Measurements from ENCODE around the gene PPP2R1A.

PPP2R1A gene

DNA sequence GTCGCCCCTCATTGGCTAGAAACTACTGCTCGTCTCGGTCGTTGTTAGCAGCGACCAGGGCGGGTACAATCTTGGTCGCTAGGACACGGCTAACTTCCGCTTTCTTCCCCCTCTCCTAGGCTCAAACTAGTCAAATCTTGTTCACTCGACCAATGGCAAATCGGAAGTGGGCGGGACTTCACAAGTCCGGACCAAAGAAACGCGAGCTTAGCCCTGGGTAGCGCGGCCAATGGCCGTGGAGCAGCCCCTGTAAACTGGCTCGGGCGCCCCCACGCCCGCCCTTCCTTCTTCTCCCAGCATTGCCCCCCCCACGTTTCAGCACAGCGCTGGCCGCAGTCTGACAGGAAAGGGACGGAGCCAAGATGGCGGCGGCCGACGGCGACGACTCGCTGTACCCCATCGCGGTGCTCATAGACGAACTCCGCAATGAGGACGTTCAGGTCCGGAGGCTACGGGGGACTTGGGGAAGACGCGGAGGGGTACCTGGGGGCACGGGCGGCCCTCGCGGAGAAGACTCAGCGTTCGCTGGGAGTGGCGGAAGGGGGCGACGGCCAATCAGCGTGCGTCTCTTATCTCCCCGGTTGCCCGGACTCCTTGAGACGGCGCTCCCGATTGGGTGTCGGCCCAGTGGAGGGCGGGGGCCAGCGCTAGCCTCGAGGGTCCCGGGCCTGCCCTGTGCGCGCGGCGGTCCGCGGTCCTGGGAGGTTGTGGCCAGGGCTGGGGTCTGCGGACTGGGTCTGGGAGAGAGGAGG, at the start of gene PPP2R1A:
Gene PPP2R1A, plus strand, starts transcription at position 318 of the 752 bp plus-strand sequence. Its CDS starts 45 bp downstream, at position 363.
- DNase-seq (ENCODE audit: low read depth in 2 of 2), result peak; percentile 97 to 98

GRCh38 chr19:52141203-52141602, 48.6 kb upstream of the PPP2R1A start:
- no peak for DNase-seq (ENCODE audit: low read depth in 2 of 2)

DNA sequence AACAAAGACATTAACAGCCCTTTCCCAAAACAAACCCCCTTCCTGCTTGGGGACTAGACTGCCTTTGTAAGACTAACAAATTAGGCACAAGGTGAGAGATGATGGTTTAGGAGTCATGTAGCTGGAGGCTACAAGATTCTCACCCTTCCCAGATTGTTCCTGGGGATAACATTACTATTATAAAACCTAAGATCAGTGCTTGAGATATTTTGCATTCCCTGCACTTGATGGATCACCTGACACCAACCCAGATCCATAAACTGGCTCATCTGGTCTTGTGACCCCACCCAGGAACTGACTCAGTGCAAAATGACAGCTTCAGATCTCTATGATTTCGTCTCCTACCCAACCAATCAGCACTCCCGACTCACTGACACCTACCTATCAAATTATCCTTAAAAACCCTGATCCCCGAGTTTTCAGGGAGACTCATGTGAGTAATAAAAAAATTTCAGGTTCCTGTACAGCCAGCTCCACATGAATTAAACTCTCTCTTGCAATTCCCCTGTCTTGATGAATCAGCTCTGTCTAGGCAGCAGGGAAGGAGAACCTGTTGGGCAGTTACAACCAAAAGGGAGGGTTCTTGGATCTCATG, 47.8 kb upstream of the PPP2R1A start:
- no peak for DNase-seq (ENCODE audit: low read depth in 2 of 2)

DNA sequence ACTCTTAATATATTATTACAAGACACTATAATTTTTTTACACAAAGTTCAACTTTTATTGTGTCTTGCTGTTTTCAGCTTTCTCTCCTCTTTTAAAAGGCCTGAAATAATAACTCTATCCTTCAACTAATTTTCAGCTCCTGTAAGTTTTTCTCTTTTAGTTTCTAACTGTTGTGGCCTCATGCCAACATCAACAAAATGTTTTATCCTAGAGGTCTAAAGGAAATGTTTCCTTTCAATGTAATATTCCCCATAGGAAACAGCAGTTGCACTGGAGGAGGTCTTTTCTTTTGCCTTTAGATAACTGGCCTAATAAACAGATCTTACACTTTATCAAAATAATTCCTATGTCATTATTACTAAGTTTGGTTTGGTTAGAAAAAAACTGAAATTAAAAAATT, 41.6 kb upstream of the PPP2R1A start:
- DNase-seq (ENCODE audit: low read depth in 2 of 2), result no peak

DNA sequence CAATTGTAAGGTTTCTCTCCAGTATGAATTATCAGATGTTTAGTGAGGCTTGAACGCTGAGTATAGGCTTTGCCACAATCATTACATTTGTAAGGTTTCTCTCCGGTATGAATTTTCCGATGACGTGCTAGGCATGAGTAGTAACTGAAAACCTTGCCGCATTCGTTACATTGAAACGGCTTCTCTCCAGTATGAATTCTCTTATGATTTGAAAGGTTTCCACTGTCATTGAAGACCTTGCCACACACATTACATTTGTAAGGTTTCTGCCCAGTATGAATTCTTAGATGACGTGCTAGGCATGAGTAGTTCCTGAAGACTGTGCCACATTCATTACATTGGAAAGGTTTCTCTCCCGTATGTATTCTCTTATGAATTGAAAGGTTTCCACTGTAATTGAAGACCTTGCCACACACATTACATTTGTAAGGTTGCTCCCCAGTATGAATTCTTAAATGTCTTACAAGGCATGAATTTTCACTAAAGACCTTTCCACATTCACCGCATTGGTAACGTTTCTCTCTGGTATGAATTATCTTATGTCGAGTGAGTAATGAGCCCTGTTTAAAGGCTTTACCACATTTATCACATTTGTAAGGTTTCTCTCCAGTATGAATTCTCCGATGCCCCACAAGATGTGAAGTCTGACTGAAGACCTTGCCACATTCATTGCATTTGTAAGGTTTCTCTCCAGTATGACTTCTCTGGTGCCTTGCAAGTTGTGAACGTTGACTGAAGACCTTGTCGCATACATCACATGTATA, 34.1 kb upstream of the PPP2R1A start:
- DNase-seq (ENCODE audit: low read depth in 2 of 2), result no peak

DNA sequence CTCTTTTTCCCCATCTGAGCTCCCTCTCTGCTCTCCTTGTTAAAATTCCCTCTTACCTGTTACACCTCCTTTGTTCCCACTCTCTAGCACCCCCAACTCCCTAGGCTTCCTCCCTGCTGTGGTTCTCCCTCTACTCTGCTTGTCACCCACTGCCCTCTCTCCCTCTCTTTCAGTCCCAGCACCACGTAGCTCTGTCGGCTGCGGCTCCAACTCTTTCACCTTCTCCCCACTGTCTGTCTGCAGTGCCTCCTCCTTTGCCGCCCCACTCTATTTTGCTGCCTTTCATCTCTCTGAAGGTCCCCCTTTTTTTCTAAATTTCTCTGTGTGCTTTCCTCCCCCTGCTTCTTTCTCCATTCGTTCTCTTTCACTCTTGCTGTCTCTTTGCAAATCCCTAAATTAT, 19.5 kb upstream of the PPP2R1A start:
- no peak for DNase-seq (ENCODE audit: low read depth in 2 of 2)

- no peak for DNase-seq (ENCODE audit: low read depth in 2 of 2)
Measured at GRCh38 chr19:52170863-52171320, 19.0 kb upstream of the PPP2R1A start.

DNA sequence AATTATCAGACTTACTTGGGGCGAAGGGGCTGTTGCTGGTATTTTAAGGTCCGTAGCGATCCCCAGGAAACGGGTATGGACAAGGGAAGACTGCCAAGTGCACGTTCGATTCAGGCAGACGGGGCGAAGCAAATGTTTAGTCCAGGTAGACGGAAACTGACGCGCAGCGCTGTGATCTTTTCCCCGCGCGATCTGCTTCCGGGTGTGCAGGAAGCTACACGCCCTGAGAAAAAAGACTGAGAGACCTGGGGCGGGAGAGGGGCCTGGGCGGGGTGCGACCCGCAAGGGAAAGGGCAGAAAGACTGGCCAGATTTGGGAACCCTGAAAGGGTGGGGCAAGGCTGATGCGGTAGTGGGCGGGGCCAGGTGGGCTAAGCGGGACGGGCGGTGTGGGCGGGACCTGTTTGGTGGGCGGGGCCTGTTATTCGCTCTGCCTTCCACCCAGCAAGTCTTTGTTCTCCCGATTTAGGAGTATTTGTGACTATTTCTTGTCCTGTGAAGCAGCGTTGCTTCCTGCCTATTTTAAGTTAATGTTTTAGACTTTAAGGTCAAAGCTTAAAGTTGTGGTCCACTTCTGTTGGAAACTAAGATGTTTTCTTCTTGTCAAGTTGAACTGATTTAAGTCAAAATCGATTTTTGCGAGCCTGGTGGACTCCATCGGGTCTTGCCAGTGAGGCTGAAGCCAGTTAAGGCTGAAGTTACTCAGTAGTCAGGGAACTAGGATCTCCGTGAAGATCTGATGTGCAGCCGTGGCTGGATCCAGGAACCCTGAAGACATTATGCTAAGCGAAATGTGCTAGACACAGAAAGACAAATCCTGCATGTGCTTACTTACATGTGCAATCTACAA, 18.3 kb upstream of the PPP2R1A start, which contains the start of gene ZNF836:
Gene ZNF836, minus strand, starts transcription at position 301 of the 849 bp plus-strand sequence. CDS start 3,549 bp downstream, outside the sequence.
- DNase-seq (ENCODE audit: low read depth in 2 of 2), result peak; percentile 80 to 89

DNA sequence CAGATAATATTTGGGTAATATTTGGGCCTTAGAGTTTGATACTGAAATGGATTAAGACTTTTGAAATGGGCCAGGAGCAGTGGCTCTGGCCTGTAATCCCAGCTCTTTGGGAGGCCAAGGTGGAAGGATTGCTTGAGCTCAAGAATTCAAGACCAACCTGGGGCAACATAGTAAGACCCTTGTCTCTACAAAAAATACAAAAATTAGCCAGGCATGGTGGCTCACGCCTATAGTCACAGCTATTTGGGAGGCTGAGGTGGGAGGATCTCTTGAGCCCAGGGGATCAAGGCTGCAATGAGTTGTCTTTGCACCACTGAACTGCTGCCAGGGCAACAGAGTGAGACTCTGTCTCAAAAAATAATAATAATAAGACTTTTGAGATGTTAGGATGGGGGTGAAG, 17.5 kb upstream of the PPP2R1A start:
- DNase-seq (ENCODE audit: low read depth in 2 of 2), result no peak

- DNase-seq (ENCODE audit: low read depth in 2 of 2), result no peak
Measured at GRCh38 chr19:52176574-52176973, 13.3 kb upstream of the PPP2R1A start.

- no peak for DNase-seq (ENCODE audit: low read depth in 2 of 2)
Measured at GRCh38 chr19:52187407-52187806, 2.4 kb upstream of the PPP2R1A start.

DNA sequence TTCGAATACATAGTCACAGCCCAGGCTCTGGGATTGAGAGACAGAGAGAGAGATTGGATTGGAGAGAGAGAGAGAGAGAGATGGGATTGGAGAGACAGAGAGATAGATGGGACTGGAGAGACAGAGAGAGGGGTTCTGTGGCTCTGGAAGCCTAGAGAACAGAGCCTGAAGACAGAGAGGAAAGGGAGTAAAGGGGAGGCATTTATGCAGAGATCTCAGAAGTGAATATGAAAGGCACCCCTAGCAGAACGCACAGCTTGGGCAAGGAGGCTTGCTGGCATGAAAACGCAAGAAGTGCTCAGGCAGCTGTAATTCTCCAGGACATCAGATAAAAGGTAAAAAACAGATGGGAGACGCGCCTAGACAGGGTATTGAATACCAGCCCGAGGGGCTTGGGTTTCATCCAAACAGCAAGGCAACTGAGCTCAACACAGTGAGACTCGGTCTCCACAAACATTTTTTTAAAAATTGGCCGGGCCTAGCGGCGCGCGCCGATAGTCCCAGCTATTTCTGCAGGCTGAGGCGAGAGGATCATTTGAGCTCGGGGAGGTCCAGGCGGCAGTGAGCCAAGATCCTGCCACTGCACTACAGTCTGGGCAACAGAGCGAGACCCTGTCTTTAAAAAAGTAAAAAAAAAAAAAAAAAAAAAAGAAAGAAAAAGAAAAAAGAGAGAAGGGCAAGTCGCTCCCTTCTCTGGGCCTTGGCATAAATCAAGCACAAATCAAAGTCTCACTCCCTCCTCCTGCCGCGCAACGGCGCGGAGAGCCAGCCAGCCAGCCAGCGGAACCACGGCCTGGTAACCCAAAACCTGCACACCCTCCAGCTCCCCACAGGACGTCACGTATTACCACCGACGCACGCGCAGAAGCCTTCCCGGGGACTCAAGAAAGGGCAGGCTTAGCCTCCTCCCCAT, 774 bp upstream of the PPP2R1A start:
- DNase-seq (ENCODE audit: low read depth in 2 of 2), result no peak

- DNase-seq (ENCODE audit: low read depth in 2 of 2), result no peak
Measured at GRCh38 chr19:52190487-52191293, 838 bp downstream of the PPP2R1A start.

DNA sequence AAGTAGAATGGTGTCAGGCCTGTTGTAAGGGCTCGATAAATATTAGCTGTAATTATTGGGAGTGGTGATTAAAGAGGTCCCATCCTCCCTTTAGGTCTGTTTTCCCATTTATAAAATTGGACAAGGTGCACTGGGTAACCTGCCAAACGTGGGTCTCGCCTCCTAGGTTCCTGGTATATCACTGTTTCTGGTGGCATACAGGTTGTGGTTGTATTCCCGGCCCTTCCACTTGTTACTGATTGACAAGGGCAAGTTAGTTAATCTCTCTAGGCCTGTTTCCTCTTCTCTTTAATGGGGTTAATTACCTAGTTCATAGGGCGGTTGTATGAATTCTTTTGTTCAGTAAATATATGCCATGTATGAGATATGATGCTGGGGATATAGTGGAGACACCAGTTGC, 1.5 kb downstream of the PPP2R1A start:
- DNase-seq (ENCODE audit: low read depth in 2 of 2), result no peak

GRCh38 chr19:52191951-52192350, 2.1 kb downstream of the PPP2R1A start:
- DNase-seq (ENCODE audit: low read depth in 2 of 2), result no peak

GRCh38 chr19:52196256-52196967, 6.6 kb downstream of the PPP2R1A start:
- no peak for DNase-seq (ENCODE audit: low read depth in 2 of 2)

DNA sequence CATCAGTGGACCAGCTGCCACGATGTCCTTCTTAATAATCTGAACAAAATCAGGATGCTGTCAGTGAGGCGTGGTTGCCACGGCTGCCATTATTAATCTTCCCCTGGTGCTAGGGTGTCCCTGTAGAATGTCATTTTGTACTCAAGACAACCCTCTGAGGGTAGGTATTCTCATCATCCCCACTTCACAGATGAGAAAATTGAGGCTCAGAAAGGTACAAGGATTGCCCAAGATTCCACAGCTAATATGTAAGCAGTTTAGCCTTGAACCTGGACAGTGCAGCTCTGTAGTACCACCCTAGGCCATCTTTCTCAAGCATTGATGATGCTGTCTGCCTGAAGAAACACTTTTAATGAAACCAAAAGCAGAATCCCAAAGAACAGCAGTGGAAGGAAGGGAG, 8.1 kb downstream of the PPP2R1A start:
- DNase-seq (ENCODE audit: low read depth in 2 of 2), result no peak

- no peak for DNase-seq (ENCODE audit: low read depth in 2 of 2)
Measured at GRCh38 chr19:52198678-52199077, 8.8 kb downstream of the PPP2R1A start.

DNA sequence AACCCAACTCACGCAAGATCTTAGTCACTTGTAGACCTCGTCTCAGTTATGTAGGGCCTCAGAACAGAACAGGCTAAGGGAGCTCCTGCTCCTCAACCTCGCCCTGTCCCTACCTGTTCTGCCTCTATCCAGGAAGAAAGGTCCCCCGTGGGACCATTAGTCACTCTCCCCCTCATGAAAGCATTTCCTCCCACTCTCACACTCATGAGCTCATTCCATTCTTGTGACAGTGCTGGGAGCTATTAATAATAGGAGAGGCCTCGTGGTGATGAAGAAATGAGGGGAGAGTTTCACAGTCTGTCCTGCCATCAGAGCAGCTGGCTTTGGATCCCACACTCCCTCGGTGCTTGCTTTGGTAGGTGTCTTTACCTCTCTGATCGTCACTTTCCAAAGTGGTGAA, 10.2 kb downstream of the PPP2R1A start:
- no peak for DNase-seq (ENCODE audit: low read depth in 2 of 2)
